ENCODE measurements around the gene PITPNM3. TPM values are rescaled to one million over a fixed set of nuclear protein-coding genes. Genes with fewer than 3 reads are reported as not detected.

Gene PITPNM3
- total and polyA plus RNA-seq, 11 donors = 0.16 to 1.7 (median 0.33) TPM

GRCh38 chr17:6491071-6491700 lies 65.2 kb downstream of the PITPNM3 start:
- no peak overlapping the region for H3K27ac ChIP-seq
- WGBS, 4 donors = 78 to 83% (median 81%) methylated on average over 7 of the region's 7 CpGs
- no peak for TF ChIP-seq CTCF (IDR thresholded peaks at IDR 0.05)
- no peak for TF ChIP-seq POLR2A (IDR thresholded peaks at IDR 0.05)
- ATAC-seq = no peak
- no peaks in the 10 kb centered on the region for H3K9me3 ChIP-seq
- intact Hi-C loops (cut with DNase I) = no loop called here
- no peaks in the 10 kb centered on the region for H3K36me3 ChIP-seq
- no peak for DNase-seq
- peaks cover 0 to 20% (median 0%) of the 10 kb centered on the region in 9 donors for H3K27me3 ChIP-seq
- no peak overlapping the region for H3K4me3 ChIP-seq
- H3K4me1 ChIP-seq = peaks cover 0 to 7% (median 0%) of the 10 kb centered on the region in 12 donors

GRCh38 chr17:6489016-6489550 lies 67.3 kb downstream of the PITPNM3 start:
- TF ChIP-seq POLR2A (IDR thresholded peaks at IDR 0.05) (no peak), CTCF (IDR thresholded peaks at IDR 0.05) (no peak)
- ATAC-seq = no peak
- H3K27me3 ChIP-seq = peaks cover 0 to 8% (median 0%) of the 10 kb centered on the region in 9 donors
- H3K9me3 ChIP-seq = no peaks in the 10 kb centered on the region
- DNase-seq = no peak
- intact Hi-C loops (cut with DNase I) = no loop called here
- no peak overlapping the region for H3K4me3 ChIP-seq
- 70 to 86% (median 79%) methylated on average over 6 of the region's 6 CpGs for WGBS, 4 donors
- H3K36me3 ChIP-seq = no peaks in the 10 kb centered on the region
- no peak overlapping the region for H3K27ac ChIP-seq
- H3K4me1 ChIP-seq = peaks cover 0 to 7% (median 0%) of the 10 kb centered on the region in 12 donors

GRCh38 chr17:6488008-6488539 lies 68.3 kb downstream of the PITPNM3 start:
- H3K9me3 ChIP-seq = no peaks in the 10 kb centered on the region
- DNase-seq (no peak), ATAC-seq (no peak)
- H3K27me3 ChIP-seq = peaks cover 0 to 8% (median 0%) of the 10 kb centered on the region in 9 donors
- TF ChIP-seq CTCF (IDR thresholded peaks at IDR 0.05) (no peak), POLR2A (IDR thresholded peaks at IDR 0.05) (no peak)
- H3K36me3 ChIP-seq = no peaks in the 10 kb centered on the region
- intact Hi-C loops (cut with DNase I) = no loop called here
- no peak overlapping the region for H3K4me3 ChIP-seq
- H3K27ac ChIP-seq = no peak overlapping the region
- WGBS, 4 donors = 58 to 76% (median 61%) methylated on average over 6 of the region's 6 CpGs
- peaks cover 0 to 7% (median 0%) of the 10 kb centered on the region in 12 donors for H3K4me1 ChIP-seq

- no peaks in the 10 kb centered on the region for H3K36me3 ChIP-seq
- DNase-seq (no peak), ATAC-seq (peak in 2 of 4 donors; percentile 13 to 35)
- H3K27me3 ChIP-seq = peaks cover 0 to 8% (median 0%) of the 10 kb centered on the region in 9 donors
- H3K27ac ChIP-seq = no peak overlapping the region
- TF ChIP-seq POLR2A (IDR thresholded peaks at IDR 0.05) (no peak), CTCF (IDR thresholded peaks at IDR 0.05) (no peak)
- no peaks in the 10 kb centered on the region for H3K9me3 ChIP-seq
- H3K4me1 ChIP-seq = peaks cover 0 to 7% (median 0%) of the 10 kb centered on the region in 12 donors
- intact Hi-C loops (cut with DNase I) = no loop called here
- H3K4me3 ChIP-seq = no peak overlapping the region
- WGBS, 4 donors = 36 to 56% (median 51%) methylated on average over 8 to 13 of the region's 13 CpGs
These were observed 68.9 kb downstream of the PITPNM3 start for GRCh38 chr17:6487251-6488007.

Data from heart left ventricle (tissue), 16 donors.